DOHH2 (cell line): Measurements from ENCODE around the gene HHAT.

ENCODE experiments used
- EZH2phosphoT487 ChIP-seq: fragments of 200-600 bp; sonication (generic); IDR thresholded peaks from 2 replicates; pipeline ENCODE4 v1.6.1; 2017; ENCODE audit warnings: borderline replicate concordance, mild to moderate bottlenecking, antibody characterized with exemption, low read length, moderate library complexity, mixed read lengths
- TF ChIP-seq, protein P1 (sequence below): fragments of 200-600 bp; sonication (generic); IDR thresholded peaks from one replicate; pipeline ENCODE4 v1.5.1; 2014; ENCODE audit warnings: antibody characterized with exemption, mild to moderate bottlenecking, low read depth, low read length; ENCODE audit not compliant: poor library complexity, severe bottlenecking

DNA sequence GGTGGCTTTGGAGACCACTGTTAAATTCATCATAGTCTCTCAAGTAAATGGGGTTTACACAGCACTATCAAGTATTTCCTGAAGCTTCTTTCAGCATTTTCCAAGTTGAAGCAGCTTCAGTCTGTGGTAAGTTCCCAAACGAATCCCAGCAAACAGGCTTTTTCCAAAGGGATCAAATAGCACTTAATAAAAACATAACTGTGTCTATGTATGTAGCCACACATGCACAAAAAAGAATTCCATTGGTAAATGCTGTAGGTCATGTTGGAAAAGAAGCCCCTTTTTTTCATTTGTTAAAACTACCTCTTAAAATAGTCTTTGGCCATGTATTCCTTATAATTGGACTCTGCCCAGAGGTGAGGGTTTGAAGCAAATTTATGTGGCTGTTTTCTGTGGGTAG, 69.8 kb downstream of the HHAT start:
- TF ChIP-seq, protein P1, sequence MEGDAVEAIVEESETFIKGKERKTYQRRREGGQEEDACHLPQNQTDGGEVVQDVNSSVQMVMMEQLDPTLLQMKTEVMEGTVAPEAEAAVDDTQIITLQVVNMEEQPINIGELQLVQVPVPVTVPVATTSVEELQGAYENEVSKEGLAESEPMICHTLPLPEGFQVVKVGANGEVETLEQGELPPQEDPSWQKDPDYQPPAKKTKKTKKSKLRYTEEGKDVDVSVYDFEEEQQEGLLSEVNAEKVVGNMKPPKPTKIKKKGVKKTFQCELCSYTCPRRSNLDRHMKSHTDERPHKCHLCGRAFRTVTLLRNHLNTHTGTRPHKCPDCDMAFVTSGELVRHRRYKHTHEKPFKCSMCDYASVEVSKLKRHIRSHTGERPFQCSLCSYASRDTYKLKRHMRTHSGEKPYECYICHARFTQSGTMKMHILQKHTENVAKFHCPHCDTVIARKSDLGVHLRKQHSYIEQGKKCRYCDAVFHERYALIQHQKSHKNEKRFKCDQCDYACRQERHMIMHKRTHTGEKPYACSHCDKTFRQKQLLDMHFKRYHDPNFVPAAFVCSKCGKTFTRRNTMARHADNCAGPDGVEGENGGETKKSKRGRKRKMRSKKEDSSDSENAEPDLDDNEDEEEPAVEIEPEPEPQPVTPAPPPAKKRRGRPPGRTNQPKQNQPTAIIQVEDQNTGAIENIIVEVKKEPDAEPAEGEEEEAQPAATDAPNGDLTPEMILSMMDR = no peak
- no peak for TF ChIP-seq EZH2phosphoT487
